ENCODE results near the gene POLR1E. TPM values are rescaled to one million over a fixed set of nuclear protein-coding genes. Genes with fewer than 3 reads are reported as not detected.
"Not testable (repeated sequence)": the region's sequence is repeated elsewhere in the genome, so short reads cannot be mapped to it uniquely, and the experiment has no call there.

The POLR1E gene
- total and polyA plus RNA-seq, 10 of the 15 experiments (the other 5 are each of a cell fraction or from before 2014, with no cell fraction given) = 13.7 to 71.3 (median 50.4) TPM

DNA sequence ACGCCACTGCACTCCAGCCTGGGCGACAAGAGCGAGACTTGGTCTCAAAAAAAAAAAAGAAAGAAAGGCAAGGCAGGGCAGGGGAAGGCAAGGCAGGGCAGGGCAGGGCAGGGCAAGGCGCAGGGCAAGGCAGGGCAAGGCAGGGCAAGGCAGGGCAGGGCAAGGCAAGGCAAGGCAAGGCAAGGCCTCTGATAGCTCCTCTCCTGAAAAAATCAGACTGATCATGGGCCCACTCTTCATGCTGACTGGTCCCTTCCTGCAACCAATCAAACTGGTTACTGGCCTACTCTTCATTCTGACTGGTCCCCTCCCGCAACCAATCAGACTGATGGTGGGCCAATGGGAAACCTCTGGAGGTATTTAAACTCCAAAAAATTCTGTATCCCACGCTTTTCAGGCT lies 17.1 kb upstream of the POLR1E start (continued):
- no peak for TF ChIP-seq IRF5 (IDR thresholded peaks at IDR 0.05; ENCODE audit: borderline replicate concordance)
- TF ChIP-seq NFYB (IDR thresholded peaks at IDR 0.05; ENCODE audit: insufficient read depth, low read depth, low read length) = no peak
- no peak for TF ChIP-seq FOXM1 (IDR thresholded peaks at IDR 0.05; ENCODE audit: low read depth, low read length)
- no peak for TF ChIP-seq USF1 (IDR thresholded peaks at IDR 0.05; ENCODE audit: borderline replicate concordance, extremely low read length, insufficient read depth, low read depth, low read length)
- no peak for TF ChIP-seq IKZF2 (IDR thresholded peaks at IDR 0.05)

- no TSS peak for BruUV-seq (replicated peaks)
- TF ChIP-seq BMI1 (IDR thresholded peaks at IDR 0.05; ENCODE audit: borderline replicate concordance) (no peak), PML (IDR thresholded peaks at IDR 0.05; ENCODE audit: low read length) (no peak), ZNF384 (IDR thresholded peaks at IDR 0.05; ENCODE audit: borderline replicate concordance, low read depth, low read length) (peak; percentile 68)
- WGBS (ENCODE audit: insufficient coverage, insufficient replicate concordance, low lambda C conversion rate, missing lambda C conversion rate) = 10% methylated on average over 7 of the region's 7 CpGs
- DNase-seq (ENCODE audit: low read depth, low spot score) (no peak), ATAC-seq (peak; percentile 31), FAIRE-seq (peak; percentile 49)
- Histone ChIP-seq H3K4me1 (ENCODE audit: control insufficient read depth, insufficient read depth, low read length) (no peaks in the 10 kb centered on the region), H3K4me3 (0 out of 2 replicates have a peak overlapping the region, but pooled peaks have one; percentile 3), H3K4me2 (ENCODE audit: control insufficient read depth, insufficient read depth) (peak overlapping the region; percentile 11), H3K79me2 (ENCODE audit: control insufficient read depth, insufficient read depth, low read length) (no peaks in the 10 kb centered on the region; the same call in 1 of the 2 replicates), H3K9ac (ENCODE audit: control insufficient read depth, insufficient read depth, low read length) (peak overlapping the region; percentile 1; the same call in 1 of the 2 replicates), H4K20me1 (ENCODE audit: control insufficient read depth, insufficient read depth) (no peaks in the 10 kb centered on the region), H3K9me3 (replicated peaks; ENCODE audit: control insufficient read depth, insufficient read depth, low read length) (no peaks in the 10 kb centered on the region; the same call in 1 of the 3 replicates), H3K27ac (ENCODE audit: control insufficient read depth, insufficient read depth) (peak overlapping the region; percentile 1; the same call in 1 of the 2 replicates), H2AFZ (ENCODE audit: control insufficient read depth, low read depth, low read length) (peak overlapping the region; percentile 21), H3K36me3 (ENCODE audit: control insufficient read depth in 2 of 2, insufficient read depth in 2 of 2, low read length in 1 of 2) (no peaks in the 10 kb centered on the region), H3K27me3 (replicated peaks in 1 of 2; ENCODE audit: control insufficient read depth in 2 of 2, insufficient read depth in 2 of 2, low read length in 1 of 2) (no peaks in the 10 kb centered on the region)
- RAD21 ChIA-PET (ENCODE audit: unreplicated experiment) = no interaction called here
- POLR2A ChIA-PET = interaction anchor here (0.6 to 1.8 kb wide), 4 partner anchors 21 to 794 kb away, joined by 4 to 7 read pairs (median 6); no protein-coding TSS in a partner anchor
- intact Hi-C loops (cut with micrococcal nuclease; ENCODE audit: unreplicated experiment) = no loop called here
- in situ Hi-C loops (cut with MboI) = no loop called here
- CTCF ChIA-PET = interaction anchor here (1.1 to 1.5 kb wide), 3 partner anchors 9 to 14 kb away, joined by 3 to 9 read pairs (median 4); partner anchors contain the start of gene POLR1E
- SMC1A ChIA-PET (ENCODE audit: uncharacterized antibody, unreplicated experiment) = interaction anchor here (1.7 kb wide), 1 partner anchor 10 kb away, joined by 4 read pairs; no protein-coding TSS in a partner anchor
Measured at GRCh38 chr9:37471942-37472684, 13.6 kb upstream of the POLR1E start.

DNA sequence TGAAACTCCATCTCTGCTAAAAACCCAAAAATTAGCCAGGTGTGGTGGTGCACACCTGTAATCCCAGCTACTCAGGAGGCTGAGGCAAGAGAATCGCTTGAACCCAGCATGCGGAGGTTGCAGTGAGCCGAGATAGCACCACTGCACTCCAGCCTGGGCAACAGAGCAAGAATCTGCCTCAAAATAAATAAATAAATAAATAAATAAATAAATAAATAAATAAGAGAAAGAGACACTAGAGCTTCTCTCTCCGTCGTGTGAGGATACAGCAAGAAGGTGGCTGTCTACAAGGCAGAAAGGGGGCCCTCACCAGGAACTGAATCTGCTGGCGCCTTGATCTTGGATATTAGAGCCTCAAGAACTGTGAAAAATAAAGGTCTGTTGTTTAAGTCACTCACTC lies 11.8 kb upstream of the POLR1E start:
- H3K79me2 ChIP-seq (ENCODE audit: control insufficient read depth, insufficient read depth, low read length); H3K4me1 ChIP-seq (ENCODE audit: control insufficient read depth, insufficient read depth, low read length); H3K9me3 ChIP-seq (replicated peaks; ENCODE audit: control insufficient read depth, insufficient read depth, low read length); ATAC-seq; H2AFZ ChIP-seq (ENCODE audit: control insufficient read depth, low read depth, low read length); H3K4me2 ChIP-seq (ENCODE audit: control insufficient read depth, insufficient read depth); H3K27ac ChIP-seq (ENCODE audit: control insufficient read depth, insufficient read depth); FAIRE-seq; SMC1A ChIA-PET (ENCODE audit: uncharacterized antibody, unreplicated experiment); intact Hi-C loops (cut with micrococcal nuclease; ENCODE audit: unreplicated experiment); H3K27me3 ChIP-seq (replicated peaks in 1 of 2; ENCODE audit: control insufficient read depth in 2 of 2, insufficient read depth in 2 of 2, low read length in 1 of 2); DNase-seq (ENCODE audit: low read depth, low spot score); H3K36me3 ChIP-seq (ENCODE audit: control insufficient read depth in 2 of 2, insufficient read depth in 2 of 2, low read length in 1 of 2); RAD21 ChIA-PET (ENCODE audit: unreplicated experiment); in situ Hi-C loops (cut with MboI); CTCF ChIA-PET; POLR2A ChIA-PET; H3K4me3 ChIP-seq; H3K9ac ChIP-seq (ENCODE audit: control insufficient read depth, insufficient read depth, low read length); H4K20me1 ChIP-seq (ENCODE audit: control insufficient read depth, insufficient read depth); BruUV-seq (replicated peaks): not testable (repeated sequence)
- 51% methylated on average over 6 of the region's 6 CpGs for WGBS (ENCODE audit: insufficient coverage, insufficient replicate concordance, low lambda C conversion rate, missing lambda C conversion rate)

Data from GM12878 (cell line).